ENCODE measurements around the gene PRR30. TPM values are rescaled to one million over a fixed set of nuclear protein-coding genes. Genes with fewer than 3 reads are reported as not detected.
"Not testable (repeated sequence)": the region's sequence is repeated elsewhere in the genome, so short reads cannot be mapped to it uniquely, and the experiment has no call there.

PRR30 gene
- total RNA-seq: not detected
- long read RNA-seq: 0 reads

- ATAC-seq: no peak
- no peak for DNase-seq
- intact Hi-C loops (cut with DNase I, micrococcal nuclease): no loop called here
Measured at GRCh38 chr2:27139310-27139709, at the start of gene PRR30. Gene PRR30, minus strand, starts transcription at chr2:27139410. Its CDS starts 1,081 bp downstream, at chr2:27138329.

GRCh38 chr2:27186613-27187345, 47.6 kb upstream of the PRR30 start:
- DNase-seq: no peak
- intact Hi-C loops (cut with DNase I, micrococcal nuclease): no loop called here
- ATAC-seq: no peak

- DNase-seq (peak in 1 of 2 donors; percentile 20), ATAC-seq (peak; percentile 62)
- intact Hi-C loops (cut with DNase I, micrococcal nuclease): no loop called here
Measured at GRCh38 chr2:27185331-27186026, 46.3 kb upstream of the PRR30 start.

- ATAC-seq (no peak), DNase-seq (no peak)
- intact Hi-C loops (cut with DNase I, micrococcal nuclease): no loop called here
Measured at GRCh38 chr2:27184115-27184514, 44.9 kb upstream of the PRR30 start.

- intact Hi-C loops (cut with DNase I, micrococcal nuclease): no loop called here
- ATAC-seq (no peak), DNase-seq (no peak)
Measured at GRCh38 chr2:27182346-27182745, 43.1 kb upstream of the PRR30 start.

- DNase-seq (no peak), ATAC-seq (no peak)
- intact Hi-C loops (cut with DNase I, micrococcal nuclease): no loop called here
Measured at GRCh38 chr2:27179344-27180000, 40.3 kb upstream of the PRR30 start.

GRCh38 chr2:27178469-27178868, 39.3 kb upstream of the PRR30 start:
- DNase-seq: no peak
- ATAC-seq: no peak
- intact Hi-C loops (cut with DNase I, micrococcal nuclease): no loop called here

GRCh38 chr2:27177441-27178351, 38.5 kb upstream of the PRR30 start:
- intact Hi-C loops (cut with DNase I, micrococcal nuclease): no loop called here
- ATAC-seq: peak; percentile 76
- DNase-seq: no peak

- DNase-seq; ATAC-seq; intact Hi-C loops (cut with DNase I, micrococcal nuclease): not testable (repeated sequence)
Measured at GRCh38 chr2:27175781-27176180, 36.6 kb upstream of the PRR30 start.

GRCh38 chr2:27175330-27175729, 36.1 kb upstream of the PRR30 start:
- DNase-seq (no peak), ATAC-seq (no peak)
- intact Hi-C loops (cut with DNase I, micrococcal nuclease): no loop called here

- intact Hi-C loops (cut with DNase I, micrococcal nuclease): no loop called here
- ATAC-seq (no peak), DNase-seq (no peak)
Measured at GRCh38 chr2:27174638-27175037, 35.4 kb upstream of the PRR30 start.

- intact Hi-C loops (cut with DNase I, micrococcal nuclease): no loop called here
- DNase-seq (no peak), ATAC-seq (peak; percentile 54)
Measured at GRCh38 chr2:27171351-27171848, 32.2 kb upstream of the PRR30 start.

- intact Hi-C loops (cut with DNase I, micrococcal nuclease): no loop called here
- peak; percentile 86 for ATAC-seq
Measured at GRCh38 chr2:27170581-27171337, 31.5 kb upstream of the PRR30 start.

GRCh38 chr2:27164960-27165763, 26.0 kb upstream of the PRR30 start:
- intact Hi-C loops (cut with DNase I, micrococcal nuclease): no loop called here
- DNase-seq (no peak), ATAC-seq (no peak)

More at GRCh38 chr2:27170581-27171337, 31.5 kb upstream of the PRR30 start:
- no peak for DNase-seq

GRCh38 chr2:27162151-27163121, 23.2 kb upstream of the PRR30 start:
- no peak for ATAC-seq
- intact Hi-C loops (cut with DNase I, micrococcal nuclease): no loop called here
- DNase-seq: no peak

GRCh38 chr2:27160191-27160590, 21.0 kb upstream of the PRR30 start:
- DNase-seq (no peak), ATAC-seq (no peak)
- intact Hi-C loops (cut with DNase I, micrococcal nuclease): no loop called here

Data from left colon (tissue), 2 donors.